ENCODE measurements around the gene NNAT. TPM values are rescaled to one million over a fixed set of nuclear protein-coding genes. Genes with fewer than 3 reads are reported as not detected.

The NNAT gene
- total RNA-seq, 1 experiment from 2014 or later = not detected

DNA sequence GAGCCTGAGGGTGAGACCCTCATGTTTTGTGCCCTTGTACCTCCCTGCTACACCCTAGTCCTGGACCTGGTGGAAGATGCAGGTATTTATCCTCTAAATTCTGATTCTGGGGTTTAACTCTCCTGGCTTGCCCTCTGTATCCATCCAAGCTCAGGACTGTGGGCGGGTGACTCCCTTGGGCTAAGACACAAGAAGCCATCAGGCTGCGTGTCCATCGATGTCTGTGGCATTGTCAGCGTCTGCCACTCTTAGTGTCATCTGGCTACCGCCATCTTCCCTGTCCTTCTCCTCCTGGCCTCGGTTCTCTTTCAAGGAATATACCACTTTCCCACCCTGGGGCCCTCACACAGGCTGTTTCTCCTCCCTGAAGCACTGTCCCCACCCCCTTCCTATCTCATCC, 35.5 kb downstream of the NNAT start:
- H3K36me3 ChIP-seq (ENCODE audit: low read depth) = no peaks in the 10 kb centered on the region
- H3F3A ChIP-seq (ENCODE audit: insufficient read depth, low read depth) = no peaks in the 10 kb centered on the region
- no peaks in the 10 kb centered on the region for H3K9me2 ChIP-seq (ENCODE audit: insufficient read depth)
- no peaks in the 10 kb centered on the region for H3K4me1 ChIP-seq (replicated peaks; ENCODE audit: insufficient read depth)
- H3K4me3 ChIP-seq = no peak overlapping the region
- H3K79me2 ChIP-seq (ENCODE audit: low read depth) = no peaks in the 10 kb centered on the region
- DNase-seq = no peak
- intact Hi-C loops (cut with micrococcal nuclease; ENCODE audit: unreplicated experiment) = no loop called here
- TF ChIP-seq, protein P1, sequence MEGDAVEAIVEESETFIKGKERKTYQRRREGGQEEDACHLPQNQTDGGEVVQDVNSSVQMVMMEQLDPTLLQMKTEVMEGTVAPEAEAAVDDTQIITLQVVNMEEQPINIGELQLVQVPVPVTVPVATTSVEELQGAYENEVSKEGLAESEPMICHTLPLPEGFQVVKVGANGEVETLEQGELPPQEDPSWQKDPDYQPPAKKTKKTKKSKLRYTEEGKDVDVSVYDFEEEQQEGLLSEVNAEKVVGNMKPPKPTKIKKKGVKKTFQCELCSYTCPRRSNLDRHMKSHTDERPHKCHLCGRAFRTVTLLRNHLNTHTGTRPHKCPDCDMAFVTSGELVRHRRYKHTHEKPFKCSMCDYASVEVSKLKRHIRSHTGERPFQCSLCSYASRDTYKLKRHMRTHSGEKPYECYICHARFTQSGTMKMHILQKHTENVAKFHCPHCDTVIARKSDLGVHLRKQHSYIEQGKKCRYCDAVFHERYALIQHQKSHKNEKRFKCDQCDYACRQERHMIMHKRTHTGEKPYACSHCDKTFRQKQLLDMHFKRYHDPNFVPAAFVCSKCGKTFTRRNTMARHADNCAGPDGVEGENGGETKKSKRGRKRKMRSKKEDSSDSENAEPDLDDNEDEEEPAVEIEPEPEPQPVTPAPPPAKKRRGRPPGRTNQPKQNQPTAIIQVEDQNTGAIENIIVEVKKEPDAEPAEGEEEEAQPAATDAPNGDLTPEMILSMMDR (conservative IDR thresholded peaks at IDR 0.05) = no peak
- TF ChIP-seq EZH2 (IDR thresholded peaks at IDR 0.05; ENCODE audit: low read depth) = no peak
- no peaks in the 10 kb centered on the region for H3K27me3 ChIP-seq (ENCODE audit: insufficient read depth, low read depth)
- no TSS peak for BruUV-seq (replicated peaks)
- no peaks in the 10 kb centered on the region for H3K9me3 ChIP-seq (ENCODE audit: insufficient read depth, low read depth)
- ChIA-PET CTCF (interaction anchor here (0.6 kb wide), 1 partner anchor 209 kb away, joined by 4 read pairs; no protein-coding TSS in a partner anchor), POLR2A (ENCODE audit: unreplicated experiment) (no interaction called here)
- H2AFZ ChIP-seq = no peak overlapping the region
- H3K27ac ChIP-seq = no peak overlapping the region
- H3K4me2 ChIP-seq = no peak overlapping the region
- no peaks in the 10 kb centered on the region for H4K20me1 ChIP-seq (ENCODE audit: insufficient read depth)

DNA sequence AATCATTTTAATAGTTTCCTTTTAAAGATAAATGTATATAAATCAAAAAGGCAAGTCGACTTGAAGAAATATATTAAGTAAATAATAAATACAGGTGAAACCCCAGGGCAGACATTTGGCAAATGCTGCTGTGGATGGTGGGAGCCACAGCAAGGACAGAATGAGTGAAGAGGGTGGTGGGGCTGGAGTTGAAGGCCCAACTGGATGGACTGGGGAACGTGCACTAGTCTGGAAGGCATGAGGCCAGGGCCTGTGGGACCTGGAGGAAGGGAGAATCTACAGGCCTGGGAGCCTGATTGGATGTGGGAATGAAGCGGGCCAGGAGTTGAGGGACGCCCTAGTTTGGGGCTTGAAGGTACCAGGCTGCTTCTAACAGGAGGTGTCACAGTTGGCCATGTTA, 37.3 kb downstream of the NNAT start:
- CTCF ChIA-PET = interaction anchor here (0.6 kb wide), 1 partner anchor 1305 kb away, joined by 5 read pairs; no protein-coding TSS in a partner anchor
- H3K27ac ChIP-seq = no peak overlapping the region
- no peak for DNase-seq
- POLR2A ChIA-PET (ENCODE audit: unreplicated experiment) = no interaction called here
- no peaks in the 10 kb centered on the region for H3K27me3 ChIP-seq (ENCODE audit: insufficient read depth, low read depth)
- BruUV-seq (replicated peaks) = no TSS peak
- intact Hi-C loops (cut with micrococcal nuclease; ENCODE audit: unreplicated experiment) = no loop called here
- H3K4me2 ChIP-seq = no peak overlapping the region
- H3K36me3 ChIP-seq (ENCODE audit: low read depth) = no peaks in the 10 kb centered on the region
- no peaks in the 10 kb centered on the region for H3K9me2 ChIP-seq (ENCODE audit: insufficient read depth)
- H2AFZ ChIP-seq = no peak overlapping the region
- no peak overlapping the region for H3K4me3 ChIP-seq
- no peaks in the 10 kb centered on the region for H3K4me1 ChIP-seq (replicated peaks; ENCODE audit: insufficient read depth)
- H3F3A ChIP-seq (ENCODE audit: insufficient read depth, low read depth) = no peaks in the 10 kb centered on the region
- no peaks in the 10 kb centered on the region for H3K9me3 ChIP-seq (ENCODE audit: insufficient read depth, low read depth)
- no peaks in the 10 kb centered on the region for H3K79me2 ChIP-seq (ENCODE audit: low read depth)
- no peaks in the 10 kb centered on the region for H4K20me1 ChIP-seq (ENCODE audit: insufficient read depth)
- TF ChIP-seq EZH2 (IDR thresholded peaks at IDR 0.05; ENCODE audit: low read depth) = no peak
- TF ChIP-seq, protein P1 (conservative IDR thresholded peaks at IDR 0.05) = no peak

DNA sequence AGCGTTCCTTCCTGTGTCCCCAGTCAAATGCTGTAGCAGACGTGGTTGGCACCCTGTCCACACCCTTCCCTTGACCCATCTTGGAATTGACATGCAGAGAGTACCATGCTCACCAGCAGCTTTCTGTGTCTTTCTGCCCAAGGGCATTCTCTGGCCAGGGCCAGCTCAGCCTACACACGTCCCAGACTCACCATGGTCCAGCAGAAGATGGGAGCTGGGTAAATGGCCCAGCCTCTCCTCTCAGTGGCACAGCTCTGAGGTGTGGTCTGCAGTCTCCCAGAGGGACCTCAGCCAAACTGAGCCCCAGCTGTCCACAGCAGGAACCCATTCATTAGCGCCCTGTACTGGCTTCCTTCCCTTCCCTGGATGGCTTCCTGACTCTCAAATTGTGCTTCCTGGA, 37.7 kb downstream of the NNAT start:
- no peaks in the 10 kb centered on the region for H3K9me3 ChIP-seq (ENCODE audit: insufficient read depth, low read depth)
- H3K27ac ChIP-seq = no peak overlapping the region
- H3K4me1 ChIP-seq (replicated peaks; ENCODE audit: insufficient read depth) = no peaks in the 10 kb centered on the region
- CTCF ChIA-PET = no interaction called here
- no peak overlapping the region for H3K4me3 ChIP-seq
- no peaks in the 10 kb centered on the region for H4K20me1 ChIP-seq (ENCODE audit: insufficient read depth)
- BruUV-seq (replicated peaks) = no TSS peak
- POLR2A ChIA-PET (ENCODE audit: unreplicated experiment) = no interaction called here
- no peaks in the 10 kb centered on the region for H3K36me3 ChIP-seq (ENCODE audit: low read depth)
- no peaks in the 10 kb centered on the region for H3K9me2 ChIP-seq (ENCODE audit: insufficient read depth)
- intact Hi-C loops (cut with micrococcal nuclease; ENCODE audit: unreplicated experiment) = no loop called here
- no peak for DNase-seq
- H3K4me2 ChIP-seq = no peak overlapping the region
- peaks cover 1% of the 10 kb centered on the region; the same call in 1 of the 2 replicates for H3K27me3 ChIP-seq (ENCODE audit: insufficient read depth, low read depth)
- H2AFZ ChIP-seq = no peak overlapping the region
- H3K79me2 ChIP-seq (ENCODE audit: low read depth) = no peaks in the 10 kb centered on the region
- no peak for TF ChIP-seq EZH2 (IDR thresholded peaks at IDR 0.05; ENCODE audit: low read depth)
- TF ChIP-seq, protein P1 (conservative IDR thresholded peaks at IDR 0.05) = no peak
- H3F3A ChIP-seq (ENCODE audit: insufficient read depth, low read depth) = no peaks in the 10 kb centered on the region

Measured in PC-9 (cell line).